ENCODE measurements around the gene ZBTB26. TPM values are rescaled to one million over a fixed set of nuclear protein-coding genes. Genes with fewer than 3 reads are reported as not detected.

ZBTB26 gene, protein sequence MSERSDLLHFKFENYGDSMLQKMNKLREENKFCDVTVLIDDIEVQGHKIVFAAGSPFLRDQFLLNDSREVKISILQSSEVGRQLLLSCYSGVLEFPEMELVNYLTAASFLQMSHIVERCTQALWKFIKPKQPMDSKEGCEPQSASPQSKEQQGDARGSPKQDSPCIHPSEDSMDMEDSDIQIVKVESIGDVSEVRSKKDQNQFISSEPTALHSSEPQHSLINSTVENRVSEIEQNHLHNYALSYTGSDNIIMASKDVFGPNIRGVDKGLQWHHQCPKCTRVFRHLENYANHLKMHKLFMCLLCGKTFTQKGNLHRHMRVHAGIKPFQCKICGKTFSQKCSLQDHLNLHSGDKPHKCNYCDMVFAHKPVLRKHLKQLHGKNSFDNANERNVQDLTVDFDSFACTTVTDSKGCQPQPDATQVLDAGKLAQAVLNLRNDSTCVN
- polyA plus RNA-seq (2011; rRNA removed) (9.0 and 9.3 TPM in 2 replicates), polyA plus RNA-seq (2017; fragmentation: RNase III; extraction: RNeasy Plus Mini Kit Qiagen cat#74134 plus additional on column Dnase treatment) (3.6 to 4.3 TPM (median 4.0 TPM) in 3 replicates), polyA minus RNA-seq (2011; rRNA and poly(A)+ RNA removed) (5.2 and 6.9 TPM in 2 replicates)
- 1.4 and 1.6 TPM in 2 replicates for polyA plus RNA-seq (2012; cell fraction: cytosol; rRNA removed)
- polyA plus RNA-seq (2012; cell fraction: nucleus; rRNA removed) = 1.3 and 1.9 TPM in 2 replicates

GRCh38 chr9:122931226-122932121 is at the start of gene ZBTB26:
Gene ZBTB26, minus strand, starts transcription at chr9:122931512. Its CDS starts 11,578 bp downstream, at chr9:122919934.
- FAIRE-seq (no peak), ATAC-seq (peak; percentile 99), DNase-seq (ENCODE audit: low read depth in 1 of 2, low spot score in 1 of 2) (peak; percentile 93 to 99)
- ChIA-PET POLR2A (interaction anchor here (0.8 to 2.7 kb wide), 5 partner anchors 9 to 60 kb away, joined by 3 to 54 read pairs (median 5); partner anchors contain the start of genes RABGAP1, RC3H2 and ZBTB6), CTCF (interaction anchor here (0.7 kb wide), 1 partner anchor 60 kb away, joined by 5 read pairs; no protein-coding TSS in a partner anchor)
- peak within 1 kb of the TSS; percentile 88 to 96 for H3K27ac ChIP-seq
- H3K4me1 ChIP-seq = peaks cover 19% of the 10 kb centered on the region; the same call in 2 of the 3 replicates
- peak within 1 kb of the TSS; percentile 81 for H3K4me3 ChIP-seq
- H3K9me3 ChIP-seq = no peaks in the 10 kb centered on the region
- WGBS (ENCODE audit: missing lambda C conversion rate) = 0% methylated on average over 36 of the region's 51 CpGs
- H3K4me2 ChIP-seq = peak within 1 kb of the TSS; percentile 94
- TF ChIP-seq TP53 (CRISPR knock-in tag; IDR thresholded peaks at IDR 0.05) (no peak), HOXB13 (CRISPR knock-in tag; IDR thresholded peaks at IDR 0.05; ENCODE audit: low read depth) (no peak), ZSCAN20 (CRISPR knock-in tag; IDR thresholded peaks at IDR 0.05) (no peak), ESRRA (IDR thresholded peaks at IDR 0.05; ENCODE audit: borderline replicate concordance, low read length) (no peak), JUN (IDR thresholded peaks at IDR 0.05) (peak; percentile 35 to 81; a peak in 2 of 5 replicates), HDAC2 (IDR thresholded peaks at IDR 0.05) (no peak), FOSB (CRISPR knock-in tag; IDR thresholded peaks at IDR 0.05) (no peak), POLR2AphosphoS2 (conservative IDR thresholded peaks at IDR 0.05; ENCODE audit: low read length) (no peak), ELK1 (IDR thresholded peaks at IDR 0.05; ENCODE audit: low read depth, low read length) (no peak), EP300 (IDR thresholded peaks at IDR 0.05) (no peak), ZC3H11A (IDR thresholded peaks at IDR 0.05) (no peak), ZNF302 (CRISPR knock-in tag; IDR thresholded peaks at IDR 0.05) (no peak), EHMT2 (IDR thresholded peaks at IDR 0.05; ENCODE audit: low read depth) (no peak), PHF8 (IDR thresholded peaks at IDR 0.05; ENCODE audit: borderline replicate concordance, low read depth) (peak; percentile 63), HEYL (CRISPR knock-in tag; IDR thresholded peaks at IDR 0.05) (no peak), NFE2L2 (conservative IDR thresholded peaks at IDR 0.05; ENCODE audit: low read length) (no peak), MYC (IDR thresholded peaks at IDR 0.05; ENCODE audit: borderline replicate concordance, low read length) (0 out of 2 replicates have a peak, but pooled peaks have one; percentile 42), NPAS2 (CRISPR knock-in tag; IDR thresholded peaks at IDR 0.05; ENCODE audit: borderline replicate concordance) (no peak), FOSL2 (IDR thresholded peaks at IDR 0.05) (no peak), FOSL2 (CRISPR knock-in tag; IDR thresholded peaks at IDR 0.05) (no peak), EHF (CRISPR knock-in tag; IDR thresholded peaks at IDR 0.05) (no peak), PBX3 (IDR thresholded peaks at IDR 0.05) (no peak), BCL3 (IDR thresholded peaks at IDR 0.05) (no peak), KDM1A (IDR thresholded peaks at IDR 0.05; ENCODE audit: low read depth) (no peak), MAFK (IDR thresholded peaks at IDR 0.05; ENCODE audit: partially characterized antibody) (no peak), HOXB5 (CRISPR knock-in tag; IDR thresholded peaks at IDR 0.05) (no peak), POLR2A (IDR thresholded peaks at IDR 0.05; ENCODE audit: low read length) (peak; percentile 79), MAZ (IDR thresholded peaks at IDR 0.05; ENCODE audit: borderline replicate concordance, low read depth, low read length) (no peak), MAX (IDR thresholded peaks at IDR 0.05) (peak; percentile 26; the same call in 1 of the 2 replicates), USF2 (IDR thresholded peaks at IDR 0.05) (peak; percentile 54), SREBF2 (IDR thresholded peaks at IDR 0.05) (no peak), TFCP2L1 (CRISPR knock-in tag; IDR thresholded peaks at IDR 0.05) (no peak), CEBPB (IDR thresholded peaks at IDR 0.05) (no peak)

Data from A549 (cell line).